Measurements from ENCODE around the gene ANO7. TPM values are rescaled to one million over a fixed set of nuclear protein-coding genes. Genes with fewer than 3 reads are reported as not detected.

Gene ANO7
- total and polyA plus RNA-seq, 2 of the 8 experiments (the other 6 are each of a cell fraction or from before 2014, with no cell fraction given) = 3.2 to 6.9 TPM

DNA sequence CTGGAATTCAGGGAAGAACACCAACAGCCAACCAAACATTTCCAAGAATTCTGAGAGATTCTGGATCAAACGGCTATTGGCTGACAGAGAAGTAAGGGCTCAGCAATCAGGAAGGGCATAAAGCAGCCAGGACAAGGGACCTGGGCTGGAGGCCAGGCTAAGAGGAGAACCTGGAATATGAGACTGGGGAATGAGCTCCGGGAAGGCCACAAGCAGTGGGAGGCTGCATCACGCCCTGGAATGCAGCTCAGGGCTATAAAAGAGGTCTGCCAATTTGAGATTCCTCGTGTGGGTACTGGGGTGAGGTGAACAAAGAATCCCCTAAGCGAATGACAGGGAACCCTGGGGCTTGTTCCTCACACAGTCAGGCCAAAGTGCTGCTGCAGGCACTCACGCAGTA, 60.4 kb downstream of the ANO7 start (continued):
- TF ChIP-seq, protein P1, sequence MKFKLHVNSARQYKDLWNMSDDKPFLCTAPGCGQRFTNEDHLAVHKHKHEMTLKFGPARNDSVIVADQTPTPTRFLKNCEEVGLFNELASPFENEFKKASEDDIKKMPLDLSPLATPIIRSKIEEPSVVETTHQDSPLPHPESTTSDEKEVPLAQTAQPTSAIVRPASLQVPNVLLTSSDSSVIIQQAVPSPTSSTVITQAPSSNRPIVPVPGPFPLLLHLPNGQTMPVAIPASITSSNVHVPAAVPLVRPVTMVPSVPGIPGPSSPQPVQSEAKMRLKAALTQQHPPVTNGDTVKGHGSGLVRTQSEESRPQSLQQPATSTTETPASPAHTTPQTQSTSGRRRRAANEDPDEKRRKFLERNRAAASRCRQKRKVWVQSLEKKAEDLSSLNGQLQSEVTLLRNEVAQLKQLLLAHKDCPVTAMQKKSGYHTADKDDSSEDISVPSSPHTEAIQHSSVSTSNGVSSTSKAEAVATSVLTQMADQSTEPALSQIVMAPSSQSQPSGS (IDR thresholded peaks at IDR 0.05; ENCODE audit: low read length) = no peak
- TF ChIP-seq MAX (IDR thresholded peaks at IDR 0.05) = no peak
